ENCODE results near the gene SMIM31.

SMIM31 gene

DNA sequence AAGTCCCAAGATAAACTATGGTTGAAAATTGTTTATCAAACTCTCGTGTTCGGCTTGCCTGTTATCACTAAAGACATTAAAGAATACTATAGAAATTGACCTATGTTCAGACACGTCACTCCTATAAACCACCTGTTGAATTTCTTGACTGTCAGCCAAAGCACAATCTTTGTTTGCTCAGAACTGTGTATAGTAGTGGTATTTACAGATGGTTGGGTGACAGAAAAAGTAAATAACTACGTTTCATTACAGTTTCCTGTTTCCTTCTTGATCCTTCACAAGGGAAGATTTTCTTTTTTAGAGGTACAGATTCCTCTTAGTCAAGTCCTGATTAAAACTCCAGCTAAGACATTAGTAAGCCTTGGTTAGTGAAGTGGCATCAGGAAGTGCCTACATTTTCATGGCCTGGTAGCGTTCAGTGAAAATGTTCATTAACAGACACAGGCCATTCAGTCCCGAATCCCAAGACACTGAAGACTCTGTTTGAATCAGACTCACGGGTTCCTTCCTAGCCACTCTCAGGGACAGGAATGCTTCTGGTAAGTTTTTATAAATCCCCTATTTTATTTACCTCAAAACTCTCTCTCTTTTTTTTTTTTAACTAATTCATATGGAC lies at the start of gene SMIM31:
SMIM31 (plus strand) TSS at position 259 of the 616 bp plus-strand sequence. CDS start 16,313 bp downstream, outside the sequence.
- no peak for DNase-seq

GRCh38 chr4:164706675-164707074 lies 47.3 kb upstream of the SMIM31 start:
- DNase-seq = no peak

DNA sequence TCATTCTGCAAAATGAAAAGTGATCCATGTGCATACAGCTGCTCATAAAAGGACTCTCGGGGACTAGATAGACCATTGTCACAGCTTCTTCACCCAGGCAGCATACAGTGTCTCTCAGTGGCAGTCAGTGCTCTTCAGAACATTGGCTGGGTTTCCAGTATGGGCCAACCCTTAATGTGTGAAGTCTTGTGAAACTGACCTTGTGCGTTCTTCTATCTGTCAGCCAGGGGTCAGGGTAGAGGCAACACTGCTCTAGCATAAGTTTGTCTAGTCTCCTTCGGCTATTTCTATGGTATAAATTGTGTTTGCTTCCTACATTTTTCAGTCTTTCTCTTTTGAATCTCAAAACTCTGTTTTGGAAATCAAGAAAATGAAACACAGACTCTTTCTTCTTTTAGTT lies 37.0 kb upstream of the SMIM31 start:
- no peak for DNase-seq

GRCh38 chr4:164718827-164719226 lies 35.1 kb upstream of the SMIM31 start:
- no peak for DNase-seq

- no peak for DNase-seq
These were observed 28.9 kb upstream of the SMIM31 start for GRCh38 chr4:164725066-164725465.

DNA sequence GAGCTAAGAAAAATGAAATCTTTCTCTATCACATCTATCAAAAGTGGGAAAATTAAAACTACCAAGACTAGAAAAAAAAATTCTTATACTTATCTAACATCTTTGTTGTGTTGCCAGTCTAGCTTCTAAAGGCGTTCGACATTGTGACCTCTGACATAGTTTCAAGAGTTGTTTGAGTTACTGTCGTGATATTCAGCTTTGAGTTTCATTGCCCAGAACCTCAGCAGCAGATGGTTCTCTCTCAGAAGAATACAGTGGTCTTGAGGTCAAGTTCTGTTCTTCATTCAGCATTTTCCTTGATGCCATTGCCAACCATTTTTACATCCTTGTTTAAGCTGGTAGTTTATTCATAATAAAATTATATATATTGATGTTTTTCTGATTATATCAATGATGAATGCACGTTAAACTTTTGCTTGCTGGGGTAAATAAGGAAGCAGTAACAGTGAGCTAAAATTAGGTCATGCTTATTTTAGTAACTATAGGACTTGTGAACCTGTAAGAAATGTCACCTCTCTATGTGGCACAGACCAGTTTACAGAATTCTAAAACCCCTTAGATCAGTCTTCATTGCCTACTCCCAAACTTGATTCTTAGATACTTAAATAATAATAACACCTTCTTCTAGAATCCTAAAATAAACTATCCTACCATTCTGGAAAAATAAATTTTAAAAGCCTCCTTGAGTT lies 23.1 kb upstream of the SMIM31 start:
- no peak for DNase-seq

DNA sequence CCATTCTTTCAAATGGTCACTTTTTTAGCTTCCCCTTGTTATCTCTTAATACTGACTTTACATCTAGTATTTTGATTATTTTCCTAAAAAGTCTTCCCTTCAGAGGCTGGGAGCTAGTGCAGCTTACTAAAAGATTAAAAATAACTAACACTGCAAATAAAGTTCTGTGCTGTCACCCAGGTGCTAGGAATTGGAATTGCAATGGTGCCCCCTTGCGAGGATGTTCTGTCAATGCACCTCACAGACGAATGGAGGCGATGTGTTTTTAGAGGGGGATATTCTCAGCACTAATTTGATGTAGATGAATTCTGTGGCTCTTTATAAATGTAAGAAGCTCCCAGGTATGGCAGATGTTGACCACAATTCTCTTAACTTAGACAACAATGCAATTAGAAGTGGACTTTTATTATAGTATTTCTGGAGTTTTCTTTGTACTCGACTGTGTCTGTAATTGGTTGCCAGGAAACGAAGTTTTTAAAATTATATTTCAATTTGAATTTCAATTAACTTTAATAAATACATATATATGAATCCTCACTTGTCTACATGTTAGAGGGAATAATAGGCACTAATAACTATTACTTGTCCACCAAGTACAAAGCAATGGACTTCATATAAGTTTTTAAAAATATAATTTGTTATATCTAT lies 22.0 kb upstream of the SMIM31 start:
- DNase-seq = no peak

GRCh38 chr4:164734484-164734883 lies 19.4 kb upstream of the SMIM31 start:
- DNase-seq = no peak

GRCh38 chr4:164748375-164748774 lies 5.6 kb upstream of the SMIM31 start:
- no peak for DNase-seq

GRCh38 chr4:164755432-164755831 lies 1.5 kb downstream of the SMIM31 start:
- no peak for DNase-seq

DNA sequence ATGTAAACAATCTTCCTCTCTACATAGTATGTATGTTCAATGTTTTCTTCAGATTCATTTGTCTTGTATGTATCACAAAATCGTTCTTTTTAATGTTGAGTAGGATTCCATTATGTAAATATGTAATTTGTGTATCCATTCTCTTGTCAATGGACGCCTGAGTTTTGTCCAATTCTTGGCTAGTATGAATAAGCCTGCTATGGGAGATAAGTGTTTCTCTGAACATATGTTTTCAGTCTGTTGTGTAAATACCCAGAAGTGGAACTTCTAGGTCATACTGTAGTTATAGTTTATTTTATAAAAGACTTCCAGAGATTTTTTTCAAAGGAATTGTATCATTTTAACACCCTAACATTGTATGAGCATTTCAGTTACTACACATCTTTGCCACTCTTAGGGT lies 2.8 kb downstream of the SMIM31 start:
- no peak for DNase-seq

- no peak for DNase-seq
These were observed 7.3 kb downstream of the SMIM31 start for GRCh38 chr4:164761241-164761640.

DNA sequence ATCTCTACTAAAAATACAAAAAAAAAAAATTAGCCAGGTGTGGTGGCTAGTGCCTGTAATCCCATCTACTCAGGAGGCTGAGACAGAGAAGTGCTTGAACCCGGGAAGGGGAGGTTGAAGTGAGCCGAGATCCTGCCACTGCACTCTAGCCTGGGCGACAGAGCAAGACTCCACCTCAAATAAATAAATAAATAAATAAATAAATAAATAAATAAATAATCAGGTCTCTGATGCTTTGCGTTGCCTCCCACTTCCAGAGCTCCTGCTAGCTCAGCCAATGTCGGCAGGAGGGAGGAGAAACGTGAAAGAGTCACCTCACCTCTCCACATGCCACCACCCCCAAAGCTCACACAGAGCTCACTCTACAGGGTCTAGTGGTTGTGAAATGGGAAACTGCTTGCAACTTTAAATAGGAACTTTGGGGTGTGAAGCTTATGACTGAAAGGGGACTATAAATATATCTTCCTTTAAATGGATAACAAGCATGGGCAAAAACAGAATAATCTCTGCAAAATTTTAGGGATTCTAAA lies 7.9 kb downstream of the SMIM31 start:
- no peak for DNase-seq

DNA sequence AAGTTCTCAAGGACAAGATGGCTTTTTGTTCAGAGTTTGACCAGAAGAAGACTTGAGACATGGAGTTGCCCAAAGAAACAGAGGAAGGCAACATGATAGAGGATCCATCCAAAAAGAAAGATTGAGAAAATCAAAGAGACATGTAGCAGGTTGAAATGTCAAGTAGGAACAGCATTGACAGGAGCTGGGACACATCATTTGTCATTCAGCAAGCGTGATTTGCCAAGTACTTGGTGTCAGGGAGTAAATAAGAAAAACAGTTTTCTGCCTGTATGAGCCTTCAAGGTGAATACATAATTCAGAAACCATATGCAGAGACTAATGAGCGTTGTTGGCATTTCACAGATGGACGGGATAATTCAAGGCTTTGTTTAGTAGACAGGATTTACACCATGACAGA lies 11.2 kb downstream of the SMIM31 start:
- DNase-seq = no peak

- no peak for DNase-seq
These were observed 11.9 kb downstream of the SMIM31 start for GRCh38 chr4:164765833-164766232.

GRCh38 chr4:164768516-164768915 lies 14.6 kb downstream of the SMIM31 start:
- no peak for DNase-seq

- DNase-seq = no peak
These were observed 16.2 kb downstream of the SMIM31 start for GRCh38 chr4:164770010-164770724.

DNA sequence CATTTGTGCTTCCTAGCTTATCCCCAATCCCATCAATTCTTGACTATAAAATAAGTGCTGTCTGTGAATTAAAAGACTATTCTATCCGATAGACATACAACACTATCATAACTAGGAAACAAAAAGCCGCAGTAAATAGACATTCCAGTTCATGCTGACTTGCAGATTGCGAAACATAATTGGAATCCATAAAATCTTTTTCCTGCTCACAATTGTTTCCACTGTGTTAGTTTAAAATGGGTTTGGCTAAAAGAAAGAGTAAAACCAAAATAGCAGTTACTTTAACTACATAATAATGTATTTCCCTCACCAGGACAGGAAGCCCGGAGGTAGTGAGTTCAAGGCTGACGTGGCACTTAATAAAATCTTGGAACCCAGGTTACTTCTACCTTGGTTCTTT lies 17.2 kb downstream of the SMIM31 start:
- DNase-seq = no peak

DNA sequence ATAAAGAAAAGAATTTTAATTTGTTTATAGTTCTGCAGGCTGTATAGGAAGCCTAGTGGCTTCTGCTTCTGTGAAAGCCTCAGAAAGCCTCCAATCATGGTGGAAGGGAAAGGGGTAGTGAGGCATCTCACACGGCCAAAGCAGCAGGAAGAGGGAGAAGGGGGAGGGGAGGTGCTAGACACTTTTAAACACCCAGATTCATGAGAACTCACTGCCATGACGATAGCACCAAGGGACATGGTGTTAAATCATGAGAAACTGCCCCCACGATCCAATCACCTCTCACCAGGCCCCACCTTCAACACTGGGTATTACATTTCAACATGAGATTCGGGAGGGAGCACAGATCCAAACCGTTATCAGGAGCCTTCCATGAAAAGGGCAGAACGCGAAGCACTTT lies 18.1 kb downstream of the SMIM31 start:
- no peak for DNase-seq

GRCh38 chr4:164779080-164779479 lies 25.1 kb downstream of the SMIM31 start:
- no peak for DNase-seq

- DNase-seq = no peak
These were observed 25.9 kb downstream of the SMIM31 start for GRCh38 chr4:164779811-164780216.

GRCh38 chr4:164780839-164781238 lies 26.9 kb downstream of the SMIM31 start:
- DNase-seq = no peak

- no peak for DNase-seq
These were observed 30.0 kb downstream of the SMIM31 start for GRCh38 chr4:164783976-164784375.
